Astrocyte (in vitro differentiated cells and primary cell): ENCODE measurements around the gene PIP4K2A. TPM values are rescaled to one million over a fixed set of nuclear protein-coding genes. Genes with fewer than 3 reads are reported as not detected.

Experiments used
- DNase-seq: peaks from one replicate; pipeline ENCODE4 v3.0.0-alpha.2; 2010; ENCODE audit warnings: low read depth
- FAIRE-seq: peaks from 2 replicates; lab custom pipeline; 2011; peaks lifted over from hg19 to GRCh38; lab: Jason Lieb, UNC
- H2AFZ ChIP-seq: 2 replicates; pipeline ENCODE4 v1.6.0; 2012; ENCODE audit warnings: low read depth, low read length, inconsistent platforms
- H3K27ac ChIP-seq: 2 replicates; pipeline ENCODE4 v1.5.1; 2011; ENCODE audit warnings: low read depth, low read length, inconsistent platforms
- H3K27me3 ChIP-seq: 2 replicates; pipeline ENCODE4 v1.6.0; 2011; ENCODE audit warnings: low read length, inconsistent platforms; ENCODE audit not compliant: insufficient read depth
- H3K36me3 ChIP-seq: 2 replicates; pipeline ENCODE4 v1.5.1; 2011; ENCODE audit warnings: low read length, inconsistent platforms; ENCODE audit not compliant: insufficient read depth
- H3K4me1 ChIP-seq: 2 replicates; pipeline ENCODE4 v1.5.1; 2011; ENCODE audit warnings: low read length, inconsistent platforms; ENCODE audit not compliant: insufficient read depth
- H3K4me2 ChIP-seq: 2 replicates; pipeline ENCODE4 v1.6.0; 2012; ENCODE audit warnings: low read length, inconsistent platforms
- H3K4me3 ChIP-seq: 2 replicates; pipeline ENCODE4 v1.5.1; 2011; ENCODE audit warnings: low read depth, mild to moderate bottlenecking, low read length, inconsistent platforms; ENCODE audit not compliant: insufficient read depth
- H3K79me2 ChIP-seq: 2 replicates; pipeline ENCODE4 v1.6.0; 2012; ENCODE audit warnings: mild to moderate bottlenecking, low read length, inconsistent platforms; ENCODE audit not compliant: insufficient read depth
- H3K9ac ChIP-seq: 2 replicates; pipeline ENCODE4 v1.6.0; 2012; ENCODE audit warnings: mild to moderate bottlenecking, low read length, inconsistent platforms
- H3K9me3 ChIP-seq: 2 replicates; pipeline ENCODE4 v1.5.1; 2012; ENCODE audit warnings: low read depth, mild to moderate bottlenecking, low read length, inconsistent platforms; ENCODE audit not compliant: insufficient read depth
- H4K20me1 ChIP-seq: 2 replicates; pipeline ENCODE4 v1.6.0; 2012; ENCODE audit warnings: low read length, inconsistent platforms; ENCODE audit not compliant: insufficient read depth
- H3K27ac Mint-ChIP-seq: one replicate; pipeline ENCODE4 v1.8.0; 2021; ENCODE audit warnings: mild to moderate bottlenecking, mixed read lengths; ENCODE audit not compliant: unreplicated experiment
- H3K27me3 Mint-ChIP-seq: one replicate; pipeline ENCODE4 v1.8.0; 2021; ENCODE audit warnings: low read depth, mixed read lengths; ENCODE audit not compliant: unreplicated experiment
- H3K36me3 Mint-ChIP-seq: one replicate; pipeline ENCODE4 v1.8.0; 2021; ENCODE audit warnings: low read depth, mixed read lengths; ENCODE audit not compliant: unreplicated experiment
- H3K4me1 Mint-ChIP-seq: one replicate; pipeline ENCODE4 v1.8.0; 2021; ENCODE audit warnings: low read depth, mixed read lengths; ENCODE audit not compliant: unreplicated experiment
- H3K4me3 Mint-ChIP-seq: one replicate; pipeline ENCODE4 v1.8.0; 2021; ENCODE audit warnings: mild to moderate bottlenecking, moderate library complexity, mixed read lengths; ENCODE audit not compliant: unreplicated experiment
- H3K9me3 Mint-ChIP-seq: one replicate; pipeline ENCODE4 v1.8.0; 2021; ENCODE audit warnings: mild to moderate bottlenecking, mixed read lengths; ENCODE audit not compliant: unreplicated experiment
- EZH2 ChIP-seq: IDR thresholded peaks from 2 replicates; pipeline ENCODE4 v1.6.1; 2012; ENCODE audit warnings: mild to moderate bottlenecking, low read length, inconsistent platforms; ENCODE audit not compliant: insufficient read depth
- total RNA-seq: library from RNA; stranded (reverse); gene quantifications from 2 replicates; pipeline ENCODE4 v1.2.1, GENCODE V29; 2021
- TF ChIP-seq, protein P1 (sequence below): IDR thresholded peaks from 2 replicates; pipeline ENCODE4 v1.5.1; 2011; ENCODE audit warnings: low read depth, mild to moderate bottlenecking, inconsistent platforms, low read length, moderate library complexity; ENCODE audit not compliant: insufficient read depth

The PIP4K2A gene
- total RNA-seq, 1 donor from 2014 or later: 36.8 TPM

DNA sequence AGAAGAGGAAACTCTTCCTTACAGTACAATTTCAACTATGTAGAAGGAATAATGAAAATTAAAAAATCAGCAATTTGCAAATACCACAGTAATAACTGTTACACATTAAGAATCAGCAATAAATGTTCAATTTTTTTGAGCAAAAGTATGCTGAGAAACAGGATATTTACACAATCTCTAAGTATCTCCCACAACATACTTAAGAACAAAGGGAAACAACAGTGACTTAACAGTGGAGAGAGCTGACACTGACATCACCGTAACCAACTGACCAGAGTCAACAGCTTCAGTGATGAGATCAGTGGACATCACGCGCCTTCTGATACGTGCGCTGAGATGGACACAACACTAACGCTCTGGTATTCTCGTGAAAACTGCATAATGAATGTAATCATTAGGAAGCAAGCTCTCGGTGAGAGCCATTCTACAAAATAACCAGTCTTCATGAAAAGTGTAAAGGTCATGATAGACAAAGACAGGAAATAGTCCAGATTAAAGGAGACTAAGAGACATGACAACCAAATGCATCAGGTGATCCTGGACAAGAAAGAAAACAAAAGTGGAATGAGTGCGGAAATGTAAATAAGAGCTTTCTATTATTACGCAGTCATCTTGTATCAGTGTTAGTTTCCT, 82.6 kb downstream of the PIP4K2A start:
- DNase-seq: peak; percentile 55
- H3K79me2 ChIP-seq: peaks cover 83% of the 10 kb centered on the region
- H3K4me3 Mint-ChIP-seq: no peak overlapping the region

DNA sequence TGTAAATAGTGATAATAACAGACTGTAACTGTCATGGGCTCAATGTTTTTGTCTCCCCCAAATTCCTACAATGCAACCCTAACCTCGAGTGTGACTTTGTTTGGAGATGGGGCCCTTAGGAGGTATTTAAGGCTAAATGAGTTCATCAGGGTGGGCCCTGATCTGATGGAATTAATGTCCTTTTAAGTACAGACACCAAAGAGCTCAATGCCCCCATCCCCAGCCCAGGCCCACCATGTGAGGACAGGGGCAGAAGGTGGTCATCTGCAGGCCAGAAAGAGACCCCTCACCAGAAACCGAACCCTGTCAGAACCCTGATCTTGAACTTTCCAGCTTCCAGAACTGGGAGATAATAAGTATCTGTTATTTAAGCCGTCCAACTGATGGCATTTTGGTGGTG, 83.2 kb downstream of the PIP4K2A start:
- Histone ChIP-seq H3K79me2 (peaks cover 78% of the 10 kb centered on the region), H3K36me3 (no peaks in the 10 kb centered on the region), H3K9me3 (no peaks in the 10 kb centered on the region), H3K4me1 (peaks cover 23% of the 10 kb centered on the region), H3K27ac (peak overlapping the region; percentile 43), H3K4me2 (no peak overlapping the region), H3K9ac (no peak overlapping the region), H3K4me3 (no peak overlapping the region), H4K20me1 (peaks cover 22% of the 10 kb centered on the region), H2AFZ (no peak overlapping the region), H3K27me3 (no peaks in the 10 kb centered on the region)
- peaks cover 47% of the 10 kb centered on the region for H3K4me1 Mint-ChIP-seq
- no peak for TF ChIP-seq EZH2
- TF ChIP-seq, protein P1, sequence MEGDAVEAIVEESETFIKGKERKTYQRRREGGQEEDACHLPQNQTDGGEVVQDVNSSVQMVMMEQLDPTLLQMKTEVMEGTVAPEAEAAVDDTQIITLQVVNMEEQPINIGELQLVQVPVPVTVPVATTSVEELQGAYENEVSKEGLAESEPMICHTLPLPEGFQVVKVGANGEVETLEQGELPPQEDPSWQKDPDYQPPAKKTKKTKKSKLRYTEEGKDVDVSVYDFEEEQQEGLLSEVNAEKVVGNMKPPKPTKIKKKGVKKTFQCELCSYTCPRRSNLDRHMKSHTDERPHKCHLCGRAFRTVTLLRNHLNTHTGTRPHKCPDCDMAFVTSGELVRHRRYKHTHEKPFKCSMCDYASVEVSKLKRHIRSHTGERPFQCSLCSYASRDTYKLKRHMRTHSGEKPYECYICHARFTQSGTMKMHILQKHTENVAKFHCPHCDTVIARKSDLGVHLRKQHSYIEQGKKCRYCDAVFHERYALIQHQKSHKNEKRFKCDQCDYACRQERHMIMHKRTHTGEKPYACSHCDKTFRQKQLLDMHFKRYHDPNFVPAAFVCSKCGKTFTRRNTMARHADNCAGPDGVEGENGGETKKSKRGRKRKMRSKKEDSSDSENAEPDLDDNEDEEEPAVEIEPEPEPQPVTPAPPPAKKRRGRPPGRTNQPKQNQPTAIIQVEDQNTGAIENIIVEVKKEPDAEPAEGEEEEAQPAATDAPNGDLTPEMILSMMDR: no peak
- H3K27me3 Mint-ChIP-seq: no peaks in the 10 kb centered on the region
- no peak overlapping the region for H3K4me3 Mint-ChIP-seq
- H3K27ac Mint-ChIP-seq: peak overlapping the region; percentile 79
- H3K9me3 Mint-ChIP-seq: peaks cover 1% of the 10 kb centered on the region
- no peak for DNase-seq
- peaks cover 2% of the 10 kb centered on the region for H3K36me3 Mint-ChIP-seq
- FAIRE-seq: no peak

More for the DNA sequence above, 82.6 kb downstream of the PIP4K2A start:
- no peaks in the 10 kb centered on the region for H3K9me3 ChIP-seq
- H3K9me3 Mint-ChIP-seq: peaks cover 1% of the 10 kb centered on the region
- peaks cover 2% of the 10 kb centered on the region for H3K36me3 Mint-ChIP-seq
- no peaks in the 10 kb centered on the region for H3K36me3 ChIP-seq
- H3K4me1 Mint-ChIP-seq: peaks cover 41% of the 10 kb centered on the region
- peaks cover 17% of the 10 kb centered on the region for H3K4me1 ChIP-seq
- H2AFZ ChIP-seq: no peak overlapping the region
- H3K4me3 ChIP-seq: no peak overlapping the region
- H3K27me3 ChIP-seq: no peaks in the 10 kb centered on the region
- H3K27ac ChIP-seq: peak overlapping the region; percentile 43
- H3K27me3 Mint-ChIP-seq: no peaks in the 10 kb centered on the region
- no peak for FAIRE-seq
- H3K27ac Mint-ChIP-seq: peak overlapping the region; percentile 10
- TF ChIP-seq, protein P1: no peak
- no peak for TF ChIP-seq EZH2
- H3K9ac ChIP-seq: no peak overlapping the region
- peaks cover 28% of the 10 kb centered on the region for H4K20me1 ChIP-seq
- H3K4me2 ChIP-seq: peak overlapping the region; percentile 2
